Transverse colon (tissue), 4 donors: ENCODE data around the gene ITPRID2. TPM values are rescaled to one million over a fixed set of nuclear protein-coding genes. Genes with fewer than 3 reads are reported as not detected.

Experiments
- DNase-seq: peaks from one replicate; pipeline ENCODE4 v3.0.0-alpha.2; 2019
- H3K27ac ChIP-seq, 4 donors: fragments of 200-600 bp; sonication (generic); 2 replicates each; pipeline ENCODE4 v1.5.1; 2016 to 2018; ENCODE audit warnings: inconsistent platforms in 4 of 4
- H3K27me3 ChIP-seq: fragments of 200-600 bp; sonication (generic); 2 replicates; pipeline ENCODE4 v1.5.1; 2017; ENCODE audit warnings: inconsistent platforms
- H3K36me3 ChIP-seq, 4 donors: fragments of 200-600 bp; sonication (generic); 2 replicates each; pipeline ENCODE4 v1.5.1; 2017 to 2019; ENCODE audit warnings: inconsistent platforms in 4 of 4
- H3K4me1 ChIP-seq, 4 donors: fragments of 200-600 bp; sonication (generic); 2 replicates each; pipeline ENCODE4 v1.5.1; 2017 to 2020; ENCODE audit warnings: inconsistent platforms in 4 of 4
- H3K4me3 ChIP-seq, 4 donors: fragments of 200-600 bp; sonication (generic); 1 replicate in 1 of 4; 2 replicates in 3 of 4; pipeline versions ENCODE4 v1.5.1 to v1.6.1; 2017 to 2019; ENCODE audit warnings: inconsistent platforms in 4 of 4
- H3K9me3 ChIP-seq, 2 donors: fragments of 200-600 bp; sonication (generic); 2 replicates each; pipeline ENCODE4 v1.5.1; 2017 to 2019; ENCODE audit warnings: inconsistent platforms in 2 of 2
- CTCF ChIP-seq, 5 experiments: fragments of 200-600 bp in 3 of 5; fragments of 450-650 bp in 2 of 5; sonication (generic) in 3 of 5; IDR thresholded peaks; 1 replicate in 2 of 5; 2 replicates in 3 of 5; pipeline ENCODE4 v1.5.1; 2016 to 2017; ENCODE audit warnings: antibody characterized with exemption in 5 of 5, inconsistent platforms in 3 of 5, mild to moderate bottlenecking in 2 of 5, moderate library complexity in 1 of 5
- EP300 ChIP-seq: sonication (generic); formaldehyde crosslinking; IDR thresholded peaks from one replicate; pipeline ENCODE4 v1.6.1; 2017; ENCODE audit warnings: antibody characterized with exemption, low read depth
- POLR2A ChIP-seq: fragments of 450-650 bp; IDR thresholded peaks from one replicate; pipeline ENCODE4 v1.6.1; 2016; ENCODE audit warnings: antibody characterized with exemption, mild to moderate bottlenecking, moderate library complexity
- POLR2AphosphoS5 ChIP-seq, 3 donors: sonication (generic); formaldehyde crosslinking; IDR thresholded peaks; one replicate each; pipeline ENCODE4 v1.6.1; 2016; ENCODE audit warnings: antibody characterized with exemption in 3 of 3
- WGBS, 2 donors: methylation state at CpG; one replicate each; pipeline ENCODE4 v1.1.5; 2018; ENCODE audit warnings: low coverage in 1 of 2; 5-methylcytosine and 5-hydroxymethylcytosine counted together
- in situ Hi-C, 4 donors: fragments of 200-750 bp; cut with MboI; loops; one replicate each; pipeline versions ENCODE4 v1.15.0 to v1.15.1; 2017; ENCODE audit warnings: low sequenced_read_pairs in 3 of 4, low pct_ligation_motif_present in 1 of 4, low pct_unique_long_range_greater_than_20kb in 1 of 4
- intact Hi-C: fragments of 100-400 bp; cut with DNase I; formaldehyde crosslinking; loops from one replicate; pipeline ENCODE4 v1.15.1; 2023; ENCODE audit warnings: low total_unique reads
- total RNA-seq, 4 donors: library from RNA; depleted of rRNA; stranded (reverse); fragments of >200 nt; gene quantifications; one replicate each; pipeline ENCODE4 v1.1.0, GENCODE V29; 2016

ITPRID2 gene
- total RNA-seq, 4 donors from 2014 or later = 117 to 255 (median 212) TPM

GRCh38 chr2:181882246-181883020 is 9.1 kb upstream of the ITPRID2 start:
- intact Hi-C loops = no loop called here
- no peaks in the 10 kb centered on the region for H3K9me3 ChIP-seq
- in situ Hi-C loops = no loop called here
- no peak for TF ChIP-seq POLR2AphosphoS5 (IDR thresholded peaks at IDR 0.05)
- TF ChIP-seq POLR2A = no peak
- TF ChIP-seq CTCF (IDR thresholded peaks at IDR 0.05) = no peak
- no peak for TF ChIP-seq EP300
- H3K4me3 ChIP-seq = no peak overlapping the region
- no peaks in the 10 kb centered on the region for H3K36me3 ChIP-seq
- no peak overlapping the region for H3K27ac ChIP-seq
- peaks cover 0 to 13% (median 1%) of the 10 kb centered on the region in 4 donors for H3K4me1 ChIP-seq
- WGBS, 2 donors = 65 to 78% methylated on average over 4 of the region's 4 CpGs
- no peaks in the 10 kb centered on the region for H3K27me3 ChIP-seq
- no peak for DNase-seq

DNA sequence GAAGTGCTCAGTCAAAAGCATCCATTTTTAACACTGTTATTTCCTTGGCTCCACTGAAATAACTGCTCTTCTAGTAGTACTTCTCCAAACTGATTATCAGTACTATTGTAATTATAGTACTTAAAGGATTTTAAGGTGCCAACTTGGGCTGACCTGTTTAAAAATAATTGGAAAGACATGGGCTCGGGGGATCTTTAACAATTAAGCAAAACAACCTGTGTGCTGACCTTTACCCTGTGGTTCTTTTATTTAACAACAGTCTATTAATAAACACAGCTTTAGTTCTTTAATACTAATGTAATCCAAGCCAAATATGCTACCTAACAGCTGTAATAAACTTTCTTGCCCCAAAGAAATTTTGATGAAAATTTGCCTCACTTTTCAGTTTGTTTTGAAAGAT is 6.9 kb upstream of the ITPRID2 start:
- in situ Hi-C loops = no loop called here
- H3K27me3 ChIP-seq = no peaks in the 10 kb centered on the region
- 33 to 67% methylated on average over 1 of the region's 1 CpG for WGBS, 2 donors
- no peak for DNase-seq
- no peaks in the 10 kb centered on the region for H3K36me3 ChIP-seq
- H3K4me3 ChIP-seq = no peak overlapping the region
- intact Hi-C loops = no loop called here
- no peak for TF ChIP-seq POLR2A
- no peak for TF ChIP-seq CTCF (IDR thresholded peaks at IDR 0.05)
- no peak for TF ChIP-seq EP300
- TF ChIP-seq POLR2AphosphoS5 (IDR thresholded peaks at IDR 0.05) = no peak
- no peak overlapping the region for H3K27ac ChIP-seq
- H3K4me1 ChIP-seq = peaks cover 0 to 4% (median 0%) of the 10 kb centered on the region in 4 donors
- no peaks in the 10 kb centered on the region for H3K9me3 ChIP-seq

- no peak for TF ChIP-seq EP300
- TF ChIP-seq CTCF (IDR thresholded peaks at IDR 0.05) = no peak
- no peak for TF ChIP-seq POLR2A
- TF ChIP-seq POLR2AphosphoS5 (IDR thresholded peaks at IDR 0.05) = no peak
- WGBS, 2 donors = 46 to 54% methylated on average over 2 of the region's 2 CpGs
- intact Hi-C loops = no loop called here
- DNase-seq = no peak
- no peaks in the 10 kb centered on the region for H3K27me3 ChIP-seq
- H3K27ac ChIP-seq = no peak overlapping the region
- H3K4me3 ChIP-seq = no peak overlapping the region
- no peaks in the 10 kb centered on the region for H3K9me3 ChIP-seq
- H3K4me1 ChIP-seq = peaks cover 0 to 4% (median under 1%) of the 10 kb centered on the region in 4 donors
- in situ Hi-C loops = no loop called here
- H3K36me3 ChIP-seq = no peaks in the 10 kb centered on the region
Observed at GRCh38 chr2:181885096-181885495, 6.4 kb upstream of the ITPRID2 start.

DNA sequence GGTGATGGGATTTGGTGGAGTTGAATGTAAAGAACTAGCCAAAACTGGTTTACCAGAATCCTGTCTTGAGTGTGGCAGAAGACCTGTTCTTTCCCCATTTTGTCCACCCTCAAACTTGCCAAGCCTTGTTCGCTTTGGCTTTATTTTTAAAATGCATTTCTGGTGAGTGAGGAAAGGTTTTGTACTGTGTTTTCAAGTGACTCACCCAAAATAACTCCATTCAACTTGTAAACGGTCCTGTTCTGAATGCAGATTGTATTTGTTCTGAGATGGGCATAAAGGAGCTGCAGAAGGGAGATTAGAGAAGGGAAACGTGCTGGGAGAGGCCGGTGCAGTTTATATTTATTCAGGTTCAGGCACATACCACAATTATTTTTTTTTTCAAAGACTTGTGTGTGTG is 5.3 kb upstream of the ITPRID2 start:
- Histone ChIP-seq H3K4me1 (peaks cover 0 to 12% (median 10%) of the 10 kb centered on the region in 4 donors), H3K36me3 (no peaks in the 10 kb centered on the region), H3K27ac (no peak overlapping the region), H3K4me3 (no peak overlapping the region), H3K9me3 (no peaks in the 10 kb centered on the region), H3K27me3 (no peaks in the 10 kb centered on the region)
- TF ChIP-seq POLR2AphosphoS5 (IDR thresholded peaks at IDR 0.05) = no peak
- no peak for TF ChIP-seq CTCF (IDR thresholded peaks at IDR 0.05)
- no peak for TF ChIP-seq POLR2A
- no peak for TF ChIP-seq EP300
- no peak for DNase-seq
- in situ Hi-C loops (no loop called here), intact Hi-C loops (no loop called here)
- WGBS, 2 donors = 49 to 56% methylated on average over 4 of the region's 4 CpGs
